Measurements from ENCODE around the gene GATAD2B.
A peak's percentile ranks its signal among the peaks of the same experiment; 100 is the strongest.

The GATAD2B gene

DNA sequence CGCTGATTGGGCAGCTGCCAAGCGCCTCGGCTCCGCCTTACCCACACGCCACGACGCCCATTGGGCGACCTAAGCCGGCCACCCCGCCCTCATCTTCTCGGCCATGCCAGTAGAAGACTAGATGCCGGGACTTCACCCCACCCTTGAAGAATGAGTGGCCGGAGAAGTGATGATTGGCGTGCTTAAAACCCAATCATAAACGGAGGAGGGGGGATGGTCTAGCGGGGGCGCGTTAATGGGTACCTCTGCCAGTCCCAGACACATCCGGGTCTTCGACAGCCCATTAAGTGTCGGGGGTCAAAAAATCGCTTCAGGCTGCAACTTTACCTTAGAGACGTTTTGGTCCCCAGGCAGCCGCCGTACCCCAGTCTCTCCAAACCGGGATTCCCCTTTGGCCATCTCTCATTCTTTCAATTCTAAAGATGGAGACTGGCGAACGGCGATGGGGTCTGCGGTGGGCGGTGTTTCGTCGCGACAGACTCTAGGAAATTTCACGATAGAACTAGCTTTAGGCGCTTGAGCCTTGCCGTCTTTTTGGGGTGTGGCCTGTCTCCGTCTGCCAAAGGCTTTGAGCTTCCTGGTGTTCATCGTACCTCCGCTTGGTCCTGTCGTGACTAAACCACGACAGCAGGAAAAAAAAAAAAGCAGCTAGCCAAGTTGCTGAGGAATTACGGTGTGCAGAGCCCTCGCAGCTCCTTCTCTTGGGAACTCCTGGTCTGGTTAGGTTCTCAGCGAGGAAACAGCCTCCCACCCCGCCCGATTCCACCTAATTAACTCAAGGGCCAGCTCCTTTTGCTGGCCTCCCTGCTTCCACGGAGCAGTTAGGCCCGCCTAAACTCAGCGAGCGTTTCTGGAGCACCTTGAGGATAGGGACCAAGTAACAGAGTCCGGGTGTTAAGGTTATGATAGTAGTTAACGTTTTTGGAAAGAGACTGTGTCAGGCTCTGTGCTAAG is at the start of gene GATAD2B:
GATAD2B (minus strand) TSS at position 1 of the 954 bp plus-strand sequence. CDS start 94,625 bp downstream, outside the sequence.
- peak within 1 kb of the TSS; percentile 88 for H3K27ac ChIP-seq
- peak; percentile 99 for DNase-seq (ENCODE audit: low read depth, low spot score)

DNA sequence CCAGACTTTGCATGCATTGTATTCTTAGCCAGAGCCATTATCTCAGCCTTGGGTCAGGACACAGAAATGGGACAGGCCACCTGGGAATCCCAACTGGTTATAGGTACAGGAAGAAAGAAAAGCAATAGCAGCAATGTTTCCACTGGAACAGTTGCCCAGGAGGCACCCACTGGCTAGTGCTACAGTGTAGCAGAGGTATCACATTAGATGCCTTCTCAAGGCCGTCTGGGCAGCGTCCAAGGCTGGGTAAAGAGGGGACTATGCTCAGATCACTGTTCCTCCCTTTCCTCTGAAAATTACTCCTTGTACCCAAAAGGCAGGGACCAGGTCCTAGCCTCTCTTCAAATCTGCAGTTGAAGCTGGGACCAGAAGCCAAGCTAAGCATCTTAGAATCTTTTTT is 47.6 kb upstream of the GATAD2B start:
- no peak for DNase-seq (ENCODE audit: low read depth, low spot score)
- H3K27ac ChIP-seq = no peak overlapping the region

DNA sequence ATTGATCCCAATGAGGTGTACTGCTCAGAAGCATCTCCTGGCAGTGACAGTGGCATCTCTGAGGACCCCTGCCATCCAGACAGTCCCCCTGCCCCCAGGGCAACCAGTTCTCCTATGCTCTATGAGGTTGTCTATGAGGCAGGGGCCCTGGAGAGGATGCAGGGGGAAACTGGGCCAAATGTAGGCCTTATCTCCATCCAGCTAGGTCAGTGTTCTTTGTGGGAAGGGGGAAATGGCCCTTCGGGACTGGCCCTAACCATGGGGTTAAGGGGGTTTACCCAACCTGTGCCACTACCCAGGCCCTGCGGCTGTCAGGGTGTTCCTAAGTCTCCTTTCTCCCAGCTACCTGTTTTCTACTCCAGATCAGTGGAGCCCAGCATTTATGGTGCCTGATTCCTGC is 46.2 kb upstream of the GATAD2B start:
- no peak overlapping the region for H3K27ac ChIP-seq
- no peak for DNase-seq (ENCODE audit: low read depth, low spot score)

DNA sequence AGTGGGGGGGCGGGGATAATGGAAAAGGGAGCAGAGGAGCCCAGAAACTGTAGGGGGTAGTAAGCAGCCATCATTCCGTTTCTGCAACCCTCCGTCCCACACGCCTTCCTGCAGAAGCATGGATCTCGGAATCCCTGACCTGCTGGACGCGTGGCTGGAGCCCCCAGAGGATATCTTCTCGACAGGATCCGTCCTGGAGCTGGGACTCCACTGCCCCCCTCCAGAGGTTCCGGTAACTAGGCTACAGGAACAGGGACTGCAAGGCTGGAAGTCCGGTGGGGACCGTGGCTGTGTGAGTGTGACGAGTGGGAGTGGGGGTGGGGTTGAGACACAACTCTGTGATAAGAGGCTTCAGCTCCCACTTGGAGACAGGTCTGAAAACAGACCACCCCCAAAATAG is 45.6 kb upstream of the GATAD2B start:
- no peak overlapping the region for H3K27ac ChIP-seq
- no peak for DNase-seq (ENCODE audit: low read depth, low spot score)

DNA sequence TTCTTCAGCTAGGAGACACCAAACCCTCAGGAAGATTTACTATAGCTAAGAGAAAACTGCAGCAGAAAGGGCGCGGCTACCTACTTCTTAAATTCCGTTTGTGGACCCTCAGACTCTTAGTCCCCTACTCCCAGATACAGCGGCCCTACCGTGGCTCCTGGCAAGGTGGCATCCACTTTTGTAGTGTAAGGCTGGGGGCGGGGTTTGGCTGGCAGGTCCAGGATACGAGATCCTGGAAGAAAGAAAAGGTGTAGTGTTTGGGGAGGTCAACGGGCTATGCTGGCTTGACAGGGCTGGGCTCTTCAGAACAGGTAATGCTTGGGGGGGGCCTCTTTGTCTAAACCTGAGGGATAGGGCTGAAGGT is 45.2 kb upstream of the GATAD2B start:
- peak overlapping the region; percentile 79 for H3K27ac ChIP-seq
- no peak for DNase-seq (ENCODE audit: low read depth, low spot score)

DNA sequence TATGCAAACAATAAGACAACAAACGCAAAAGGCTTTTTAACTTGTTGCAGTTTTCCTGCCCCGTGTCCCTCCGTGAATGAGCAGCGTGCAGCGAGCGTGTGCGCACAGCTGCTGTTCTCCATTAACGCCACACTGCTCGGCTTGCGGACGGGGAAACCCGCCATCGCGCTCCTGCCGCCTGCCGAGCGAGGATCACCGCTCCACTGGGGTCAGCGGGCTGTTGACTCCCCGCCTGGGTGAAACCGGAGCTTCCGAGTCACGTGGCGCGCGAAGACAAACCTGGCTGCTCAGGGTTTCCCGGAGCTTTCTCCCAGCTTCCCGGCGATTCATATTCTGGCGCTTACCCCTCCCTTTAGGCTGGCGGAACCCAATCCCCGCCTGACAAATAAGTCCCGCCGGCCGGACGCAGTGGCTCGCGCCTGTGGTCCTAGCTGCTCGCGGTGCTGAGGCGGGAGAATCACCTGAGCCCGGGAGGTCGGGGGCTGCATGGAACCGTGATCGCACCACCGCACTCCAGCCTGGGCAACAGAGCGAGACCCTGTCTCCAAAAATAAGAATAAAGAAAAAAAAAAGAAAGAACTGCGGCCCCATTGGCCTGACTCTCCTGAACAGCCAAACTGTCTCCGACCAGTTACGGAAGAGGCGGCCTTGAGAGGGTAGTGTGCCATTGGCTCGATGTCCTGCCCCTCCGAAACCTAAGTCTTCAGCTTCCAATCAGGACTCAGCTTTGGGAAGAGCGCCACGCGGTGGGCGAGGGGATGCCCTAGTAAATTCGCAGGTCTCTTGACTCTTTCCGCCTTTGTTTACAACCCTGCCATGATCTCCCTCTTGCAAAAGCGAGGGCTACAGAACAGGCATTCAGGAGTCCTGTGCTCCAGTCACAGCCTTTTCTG is 44.6 kb upstream of the GATAD2B start, which contains the start of gene CREB3L4:
CREB3L4 (plus strand) TSS at position 796 of the 893 bp plus-strand sequence. CDS start 624 bp downstream, outside the sequence.
- peak within 1 kb of the TSS; percentile 79 for H3K27ac ChIP-seq
- DNase-seq (ENCODE audit: low read depth, low spot score) = peak; percentile 88

DNA sequence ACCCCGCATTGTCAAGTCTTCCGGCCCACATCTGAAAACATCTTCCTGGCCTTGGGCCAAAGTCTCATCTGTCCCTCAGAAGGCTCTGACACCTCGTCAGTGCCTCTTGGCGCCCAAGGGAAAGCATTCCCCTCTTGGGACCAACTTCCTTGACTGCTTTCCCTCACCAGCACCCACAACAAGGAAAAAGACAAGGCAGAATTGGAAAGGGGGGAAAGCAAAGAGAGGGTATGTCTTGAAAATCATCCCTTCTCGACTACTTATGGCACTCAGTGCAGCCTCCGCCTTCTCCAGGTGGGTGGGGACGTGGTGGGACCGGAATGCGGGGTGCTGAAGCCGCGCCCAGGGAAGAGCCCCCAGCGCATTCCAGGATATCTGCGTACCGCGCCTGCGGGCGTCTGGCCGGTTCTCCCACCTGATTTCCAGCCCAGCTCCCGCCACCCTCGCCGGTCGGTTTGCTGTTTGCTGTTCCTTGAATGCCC is 41.1 kb upstream of the GATAD2B start:
- peak overlapping the region; percentile 93 for H3K27ac ChIP-seq
- no peak for DNase-seq (ENCODE audit: low read depth, low spot score)

DNA sequence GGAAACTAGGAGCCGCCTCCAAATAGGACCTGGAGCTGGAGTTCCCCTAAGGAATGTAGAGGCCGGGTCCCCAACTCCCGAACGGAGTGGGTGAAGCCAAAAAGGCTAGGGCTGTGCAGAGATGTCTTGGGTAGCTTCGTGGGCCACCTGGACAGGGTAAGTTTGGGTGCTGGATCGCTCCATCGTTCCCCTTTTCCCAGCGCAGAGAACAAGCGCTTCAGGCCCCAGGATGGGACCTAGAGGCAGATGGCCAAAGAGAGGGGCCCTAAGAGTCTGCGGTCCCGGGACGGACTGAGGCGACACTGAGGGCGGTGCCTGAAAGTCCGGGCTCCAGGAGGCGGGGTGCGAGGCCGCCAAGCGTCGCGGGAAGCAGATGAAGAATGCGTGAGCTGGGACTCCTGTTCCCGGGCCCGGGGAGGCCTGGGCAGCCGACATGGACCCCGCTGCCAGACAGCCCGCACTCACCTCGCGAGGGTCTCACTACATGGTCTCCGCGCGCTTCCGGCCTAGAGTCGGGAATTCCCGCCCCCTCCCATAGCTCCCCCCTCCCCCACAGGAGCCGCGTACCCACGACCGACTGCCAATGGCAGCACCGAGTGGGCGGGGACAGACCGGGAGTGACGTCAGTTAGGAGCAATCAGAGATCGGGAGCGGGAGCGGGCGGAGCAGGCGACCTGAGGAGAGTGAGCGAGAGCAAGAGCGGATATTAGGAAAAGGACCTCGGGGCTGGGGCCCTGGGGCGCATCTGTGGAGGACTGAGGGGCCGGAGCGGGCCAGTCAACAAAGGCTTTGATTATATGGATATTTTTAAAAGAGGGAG is 40.5 kb upstream of the GATAD2B start, which contains the start of gene SLC39A1:
SLC39A1 (minus strand) TSS at position 508 of the 820 bp plus-strand sequence. CDS start 822 bp downstream, outside the sequence.
- peak within 1 kb of the TSS; percentile 93 for H3K27ac ChIP-seq
- DNase-seq (ENCODE audit: low read depth, low spot score) = peak; percentile 72

DNA sequence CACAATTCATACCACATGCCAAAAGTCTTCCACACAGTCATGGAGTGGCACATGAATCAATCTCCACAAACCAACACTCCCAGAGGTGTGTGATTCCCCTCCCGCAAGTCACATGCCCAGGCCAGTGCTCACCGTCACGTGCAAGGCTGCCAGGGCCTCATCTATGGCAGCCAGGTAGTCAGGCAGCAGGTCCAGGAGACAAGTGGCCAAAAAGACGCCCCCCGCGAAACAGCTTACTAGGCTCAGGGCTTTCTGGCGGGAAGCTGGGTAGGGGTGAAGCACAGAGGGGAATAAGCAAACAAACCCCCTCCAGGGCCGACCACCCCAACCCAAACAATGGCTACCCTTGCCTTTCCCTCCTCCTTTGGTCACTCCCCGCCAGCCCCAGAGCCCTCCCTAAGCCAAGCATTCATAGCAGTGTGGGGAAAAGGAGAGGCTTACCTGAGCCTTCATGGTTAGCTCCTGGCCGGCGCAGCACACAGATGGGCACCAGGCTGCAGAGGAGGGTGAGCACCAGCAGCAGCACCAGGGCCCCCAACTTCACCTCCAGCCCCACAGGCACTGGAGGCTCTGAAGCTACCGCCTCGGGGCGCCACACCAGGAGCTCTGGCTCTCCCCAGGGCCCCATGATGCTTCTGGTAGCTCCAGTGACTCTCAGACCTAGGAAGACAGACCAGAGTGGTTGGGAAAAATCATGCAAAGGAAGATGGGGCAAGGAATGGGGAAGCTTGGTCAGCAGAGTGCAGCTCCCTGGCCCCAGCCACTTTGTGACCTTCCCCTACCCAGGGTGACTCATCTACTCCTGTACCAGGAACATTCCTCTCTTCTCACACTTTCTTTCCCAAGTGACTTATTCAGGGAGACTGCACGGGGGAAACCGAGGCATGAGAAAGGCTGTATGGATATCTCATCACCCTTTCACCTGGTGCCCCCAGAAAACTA is 39.6 kb upstream of the GATAD2B start:
- H3K27ac ChIP-seq = peak overlapping the region; percentile 93
- no peak for DNase-seq (ENCODE audit: low read depth, low spot score)

DNA sequence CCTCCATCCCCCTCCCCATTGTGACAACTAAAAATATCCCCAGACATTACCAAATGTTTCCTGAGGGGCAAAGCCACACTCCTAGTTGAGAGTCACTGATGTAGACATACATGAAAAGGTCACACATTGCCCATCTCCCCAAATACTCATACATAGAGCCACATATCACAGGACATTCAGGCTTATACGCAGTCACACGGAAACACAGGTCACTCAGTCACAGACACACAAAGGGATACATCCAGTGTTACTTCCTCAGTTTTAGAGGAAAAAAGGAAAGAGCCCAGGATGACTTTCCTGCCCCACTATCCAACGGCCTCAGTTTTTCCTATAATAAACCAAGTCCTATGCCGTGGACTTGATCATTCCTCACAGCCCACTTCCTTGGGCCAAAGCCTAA is 38.6 kb upstream of the GATAD2B start:
- no peak for DNase-seq (ENCODE audit: low read depth, low spot score)

DNA sequence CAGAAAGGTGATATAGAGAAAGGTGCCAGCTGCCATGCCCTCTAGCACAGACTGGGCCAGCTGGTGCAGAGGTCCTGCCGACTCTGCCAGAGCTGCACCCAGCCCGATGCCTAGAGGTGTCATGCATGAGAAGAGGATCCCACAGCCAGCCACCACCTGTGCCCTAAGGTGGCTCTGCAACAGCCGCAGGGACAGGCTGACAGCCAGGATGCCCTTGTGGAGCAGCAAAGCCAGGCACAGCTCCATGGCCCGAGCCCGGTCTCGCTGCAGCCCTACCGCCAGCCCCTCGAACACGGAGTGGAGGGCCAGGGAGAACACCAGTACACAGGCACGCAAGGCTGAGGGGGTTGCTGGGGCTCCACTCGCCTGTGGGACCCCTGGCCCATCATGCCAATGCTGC is 37.4 kb upstream of the GATAD2B start:
- no peak overlapping the region for H3K27ac ChIP-seq
- no peak for DNase-seq (ENCODE audit: low read depth, low spot score)

More for the DNA sequence above, 38.6 kb upstream of the GATAD2B start:
- H3K27ac ChIP-seq = peak overlapping the region; percentile 93

DNA sequence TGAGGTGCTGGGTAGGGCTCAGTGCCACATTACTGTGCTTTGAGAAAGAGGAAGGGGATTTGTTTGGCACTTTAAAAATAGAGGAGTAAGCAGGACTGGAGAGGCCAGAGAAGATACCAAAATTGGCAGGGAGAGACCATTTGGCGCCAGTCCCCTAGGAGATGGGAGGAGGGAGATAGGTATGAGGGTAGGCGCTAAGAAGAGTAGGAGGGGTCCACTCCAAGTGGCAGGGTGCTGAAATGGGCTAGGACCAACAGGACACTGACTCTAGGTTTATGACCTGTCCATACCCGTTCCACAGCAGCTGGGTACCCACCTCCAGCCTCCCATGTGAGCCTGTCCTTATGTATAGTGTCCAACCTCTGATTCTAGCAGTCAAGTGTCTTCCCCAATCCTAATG is 36.7 kb upstream of the GATAD2B start:
- H3K27ac ChIP-seq = no peak overlapping the region
- no peak for DNase-seq (ENCODE audit: low read depth, low spot score)

DNA sequence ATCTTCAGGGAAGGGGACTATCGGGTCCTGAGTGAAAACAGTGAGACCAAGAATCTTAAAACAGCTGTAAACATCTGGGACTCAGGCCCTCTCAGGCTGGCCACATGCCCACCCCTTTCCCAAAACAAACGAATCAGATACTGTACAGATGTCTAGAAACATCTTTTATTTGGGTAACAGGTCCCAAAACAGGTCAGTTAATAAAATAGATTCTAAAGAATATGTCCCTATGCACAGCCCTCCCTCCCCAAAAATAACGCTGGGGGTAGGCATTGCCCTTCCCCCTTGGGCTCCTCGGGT is 36.1 kb upstream of the GATAD2B start:
- DNase-seq (ENCODE audit: low read depth, low spot score) = no peak
- peak overlapping the region; percentile 83 for H3K27ac ChIP-seq

DNA sequence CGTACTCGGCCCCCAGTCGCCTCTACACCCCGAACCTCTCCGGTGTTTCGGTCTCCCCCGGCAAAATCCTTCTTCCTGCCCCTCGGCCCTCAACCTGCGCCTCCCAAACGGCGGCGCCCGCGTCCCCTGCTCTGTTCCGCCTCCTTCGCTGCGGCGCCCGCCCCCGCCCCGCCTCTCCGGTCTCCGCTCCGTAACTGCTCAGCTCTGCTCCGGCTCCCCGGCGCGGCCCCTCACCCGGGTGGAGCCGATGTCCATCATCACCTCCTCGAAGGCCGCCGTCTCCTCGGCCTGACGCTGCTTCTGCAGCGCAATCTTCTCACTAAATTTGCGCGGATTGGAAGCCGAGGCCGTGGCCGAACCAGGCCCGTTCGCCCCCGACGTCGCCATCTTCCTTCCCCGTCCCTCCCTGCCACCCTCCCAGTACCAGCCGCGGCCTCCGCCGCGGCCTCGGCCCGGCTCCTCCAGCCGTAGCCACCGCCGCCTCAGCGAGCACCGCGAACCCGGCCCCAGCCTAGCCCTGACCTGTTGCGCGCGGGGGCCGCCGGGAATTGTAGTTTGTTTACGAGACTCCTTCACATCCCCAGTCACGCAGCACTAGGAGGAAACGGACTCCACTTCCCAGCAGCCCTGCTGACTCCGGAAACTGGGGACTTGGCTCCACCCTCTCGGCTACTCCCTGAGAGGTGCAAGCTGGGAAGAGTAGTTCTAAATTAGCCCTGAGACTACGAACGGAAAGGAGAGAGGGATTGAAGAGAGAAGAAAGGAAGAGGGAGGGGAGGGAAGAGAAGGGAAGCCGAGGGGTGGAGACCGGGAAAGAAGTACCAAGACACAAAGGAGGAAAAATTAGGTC is 35.6 kb upstream of the GATAD2B start, which contains the start of gene CRTC2:
CRTC2 (minus strand) TSS at position 502 of the 850 bp plus-strand sequence; CDS start at position 387, 115 bp downstream.
- H3K27ac ChIP-seq = peak within 1 kb of the TSS; percentile 83
- DNase-seq (ENCODE audit: low read depth, low spot score) = peak; percentile 89

DNA sequence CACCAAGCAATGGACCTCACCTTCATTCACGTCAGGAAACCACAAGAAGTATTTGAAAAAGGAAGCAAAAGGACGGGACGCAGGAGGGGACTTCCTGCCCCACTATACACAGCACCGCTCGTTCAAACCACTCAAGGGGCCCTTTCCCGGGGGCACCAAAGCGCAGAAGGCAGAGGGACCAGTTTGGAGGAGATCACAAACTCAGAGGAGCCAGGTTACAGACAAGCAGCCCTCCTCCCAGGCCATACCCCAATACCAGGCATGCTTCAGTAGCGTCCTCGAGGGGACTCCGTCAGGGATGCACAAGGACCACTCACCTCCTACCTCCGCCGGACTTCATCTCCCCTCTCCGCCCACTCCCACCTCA is 35.0 kb upstream of the GATAD2B start:
- H3K27ac ChIP-seq = peak overlapping the region; percentile 83
- no peak for DNase-seq (ENCODE audit: low read depth, low spot score)

DNA sequence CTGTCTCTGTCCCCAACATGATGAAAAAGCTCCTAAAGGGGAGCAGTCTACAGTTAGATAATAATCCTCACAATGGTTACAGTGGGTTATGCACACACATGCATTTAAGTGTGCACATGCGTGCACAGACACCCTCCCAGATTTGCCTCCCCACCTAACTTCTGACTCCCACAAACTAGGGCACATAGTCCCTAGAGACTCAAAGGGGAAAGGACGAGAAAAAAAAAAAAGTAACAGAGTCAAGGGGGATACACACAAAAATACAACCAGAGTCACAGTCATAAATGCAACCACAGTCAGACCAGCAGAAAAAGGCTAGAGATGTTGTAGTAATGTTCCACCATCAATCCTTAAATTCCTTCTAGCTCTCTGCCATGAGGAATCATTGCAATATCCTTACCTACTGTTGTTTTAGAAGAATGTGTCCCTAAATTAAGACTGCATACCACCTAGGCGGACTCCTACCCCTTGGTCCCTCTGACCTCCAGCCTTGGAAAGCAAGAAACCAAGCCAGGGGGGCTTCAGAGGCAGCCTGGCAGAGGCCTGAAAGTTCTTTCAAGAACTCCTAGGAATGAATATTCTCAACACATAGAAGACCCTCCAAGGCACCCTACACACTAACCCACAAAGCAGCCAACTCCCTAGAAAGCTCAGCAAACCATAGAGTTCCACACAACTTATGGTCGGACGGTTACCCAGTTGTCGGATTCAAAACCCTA is 34.4 kb upstream of the GATAD2B start:
- peak overlapping the region; percentile 83 for H3K27ac ChIP-seq
- no peak for DNase-seq (ENCODE audit: low read depth, low spot score)

DNA sequence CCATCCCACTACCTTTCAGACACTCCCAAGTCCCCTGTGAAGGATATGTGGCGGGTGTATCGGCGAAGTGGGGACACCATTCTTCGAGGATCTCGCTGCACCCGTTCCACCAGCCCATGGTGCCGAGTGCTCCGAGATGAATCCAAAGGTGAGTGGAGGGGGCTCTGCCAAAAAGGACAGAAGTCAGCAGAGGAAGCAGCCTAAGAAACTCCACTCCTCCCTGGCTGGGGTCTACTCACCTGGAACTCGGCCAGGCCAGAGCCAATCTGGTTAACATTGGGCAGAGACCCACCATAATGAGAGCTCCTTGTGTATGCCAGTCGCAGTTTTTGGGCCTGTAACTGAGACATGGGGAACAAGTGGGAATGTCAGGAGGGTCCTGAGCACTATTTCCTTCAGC is 32.1 kb upstream of the GATAD2B start:
- no peak for DNase-seq (ENCODE audit: low read depth, low spot score)
- H3K27ac ChIP-seq = no peak overlapping the region

Data from epithelial cell of prostate (primary cell).